ENCODE results near the gene SENP6. TPM values are rescaled to one million over a fixed set of nuclear protein-coding genes. Genes with fewer than 3 reads are reported as not detected.
"Not testable (repeated sequence)": the region's sequence is repeated elsewhere in the genome, so short reads cannot be mapped to it uniquely, and the experiment has no call there.

Gene SENP6
- total and polyA plus RNA-seq, 4 donors, result 12.2 to 42.3 (median 26.8) TPM

DNA sequence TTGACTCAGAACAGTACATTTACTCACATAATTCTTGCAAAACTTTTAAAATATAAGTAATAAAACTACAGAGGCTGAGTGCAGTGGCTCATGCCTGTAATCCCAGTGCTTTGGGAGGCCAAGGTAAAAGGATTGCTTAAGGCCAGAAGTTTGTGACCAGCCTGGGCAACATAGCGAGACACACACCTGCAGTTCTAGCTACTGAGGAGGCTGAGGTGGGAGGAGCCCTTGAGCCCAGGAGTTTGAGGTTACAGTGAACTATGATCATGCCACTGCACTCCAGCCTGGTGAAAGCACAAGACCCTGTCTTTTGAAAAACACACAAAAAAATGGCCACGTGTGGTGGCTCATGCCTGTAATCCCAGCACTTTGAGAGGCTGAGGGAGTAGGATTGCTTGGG lies 125.5 kb downstream of the SENP6 start:
- no peak overlapping the region for H3K4me3 ChIP-seq (ENCODE audit: low read depth in 1 of 3, low read length in 3 of 3)
- H3K27me3 ChIP-seq (ENCODE audit: control insufficient read depth in 4 of 4, insufficient read depth in 4 of 4, low read length in 3 of 4), result no peaks in the 10 kb centered on the region
- no peaks in the 10 kb centered on the region for H3K9me3 ChIP-seq (ENCODE audit: control insufficient read depth in 4 of 4, low read length in 3 of 4)
- H3K9ac ChIP-seq (ENCODE audit: low read depth in 1 of 2, low read length in 2 of 2), result no peak overlapping the region
- TF ChIP-seq EGR1 (IDR thresholded peaks at IDR 0.05; ENCODE audit: low read depth in 2 of 2) (no peak), TAF1 (conservative IDR thresholded peaks at IDR 0.05) (no peak), GABPA (IDR thresholded peaks at IDR 0.05 in 1 of 2, conservative IDR thresholded peaks at IDR 0.05 in 1 of 2) (no peak), FOXA1 (IDR thresholded peaks at IDR 0.05) (no peak), SP1 (IDR thresholded peaks at IDR 0.05) (no peak), RAD21 (IDR thresholded peaks at IDR 0.05) (no peak), YY1 (IDR thresholded peaks at IDR 0.05) (no peak), NR2F2 (IDR thresholded peaks at IDR 0.05) (no peak), FOXA2 (IDR thresholded peaks at IDR 0.05) (no peak), JUND (IDR thresholded peaks at IDR 0.05) (no peak), HNF4G (IDR thresholded peaks at IDR 0.05) (no peak), HNF4A (conservative IDR thresholded peaks at IDR 0.05) (no peak), RXRA (IDR thresholded peaks at IDR 0.05) (no peak)
- TF ChIP-seq, protein P1, sequence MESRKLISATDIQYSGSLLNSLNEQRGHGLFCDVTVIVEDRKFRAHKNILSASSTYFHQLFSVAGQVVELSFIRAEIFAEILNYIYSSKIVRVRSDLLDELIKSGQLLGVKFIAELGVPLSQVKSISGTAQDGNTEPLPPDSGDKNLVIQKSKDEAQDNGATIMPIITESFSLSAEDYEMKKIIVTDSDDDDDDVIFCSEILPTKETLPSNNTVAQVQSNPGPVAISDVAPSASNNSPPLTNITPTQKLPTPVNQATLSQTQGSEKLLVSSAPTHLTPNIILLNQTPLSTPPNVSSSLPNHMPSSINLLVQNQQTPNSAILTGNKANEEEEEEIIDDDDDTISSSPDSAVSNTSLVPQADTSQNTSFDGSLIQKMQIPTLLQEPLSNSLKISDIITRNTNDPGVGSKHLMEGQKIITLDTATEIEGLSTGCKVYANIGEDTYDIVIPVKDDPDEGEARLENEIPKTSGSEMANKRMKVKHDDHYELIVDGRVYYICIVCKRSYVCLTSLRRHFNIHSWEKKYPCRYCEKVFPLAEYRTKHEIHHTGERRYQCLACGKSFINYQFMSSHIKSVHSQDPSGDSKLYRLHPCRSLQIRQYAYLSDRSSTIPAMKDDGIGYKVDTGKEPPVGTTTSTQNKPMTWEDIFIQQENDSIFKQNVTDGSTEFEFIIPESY (IDR thresholded peaks at IDR 0.05), result no peak
- TF ChIP-seq, protein P2, sequence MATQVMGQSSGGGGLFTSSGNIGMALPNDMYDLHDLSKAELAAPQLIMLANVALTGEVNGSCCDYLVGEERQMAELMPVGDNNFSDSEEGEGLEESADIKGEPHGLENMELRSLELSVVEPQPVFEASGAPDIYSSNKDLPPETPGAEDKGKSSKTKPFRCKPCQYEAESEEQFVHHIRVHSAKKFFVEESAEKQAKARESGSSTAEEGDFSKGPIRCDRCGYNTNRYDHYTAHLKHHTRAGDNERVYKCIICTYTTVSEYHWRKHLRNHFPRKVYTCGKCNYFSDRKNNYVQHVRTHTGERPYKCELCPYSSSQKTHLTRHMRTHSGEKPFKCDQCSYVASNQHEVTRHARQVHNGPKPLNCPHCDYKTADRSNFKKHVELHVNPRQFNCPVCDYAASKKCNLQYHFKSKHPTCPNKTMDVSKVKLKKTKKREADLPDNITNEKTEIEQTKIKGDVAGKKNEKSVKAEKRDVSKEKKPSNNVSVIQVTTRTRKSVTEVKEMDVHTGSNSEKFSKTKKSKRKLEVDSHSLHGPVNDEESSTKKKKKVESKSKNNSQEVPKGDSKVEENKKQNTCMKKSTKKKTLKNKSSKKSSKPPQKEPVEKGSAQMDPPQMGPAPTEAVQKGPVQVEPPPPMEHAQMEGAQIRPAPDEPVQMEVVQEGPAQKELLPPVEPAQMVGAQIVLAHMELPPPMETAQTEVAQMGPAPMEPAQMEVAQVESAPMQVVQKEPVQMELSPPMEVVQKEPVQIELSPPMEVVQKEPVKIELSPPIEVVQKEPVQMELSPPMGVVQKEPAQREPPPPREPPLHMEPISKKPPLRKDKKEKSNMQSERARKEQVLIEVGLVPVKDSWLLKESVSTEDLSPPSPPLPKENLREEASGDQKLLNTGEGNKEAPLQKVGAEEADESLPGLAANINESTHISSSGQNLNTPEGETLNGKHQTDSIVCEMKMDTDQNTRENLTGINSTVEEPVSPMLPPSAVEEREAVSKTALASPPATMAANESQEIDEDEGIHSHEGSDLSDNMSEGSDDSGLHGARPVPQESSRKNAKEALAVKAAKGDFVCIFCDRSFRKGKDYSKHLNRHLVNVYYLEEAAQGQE (IDR thresholded peaks at IDR 0.05), result no peak
- TF ChIP-seq, protein P3, sequence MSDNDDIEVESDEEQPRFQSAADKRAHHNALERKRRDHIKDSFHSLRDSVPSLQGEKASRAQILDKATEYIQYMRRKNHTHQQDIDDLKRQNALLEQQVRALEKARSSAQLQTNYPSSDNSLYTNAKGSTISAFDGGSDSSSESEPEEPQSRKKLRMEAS (IDR thresholded peaks at IDR 0.05), result no peak
- TF ChIP-seq, protein P4, sequence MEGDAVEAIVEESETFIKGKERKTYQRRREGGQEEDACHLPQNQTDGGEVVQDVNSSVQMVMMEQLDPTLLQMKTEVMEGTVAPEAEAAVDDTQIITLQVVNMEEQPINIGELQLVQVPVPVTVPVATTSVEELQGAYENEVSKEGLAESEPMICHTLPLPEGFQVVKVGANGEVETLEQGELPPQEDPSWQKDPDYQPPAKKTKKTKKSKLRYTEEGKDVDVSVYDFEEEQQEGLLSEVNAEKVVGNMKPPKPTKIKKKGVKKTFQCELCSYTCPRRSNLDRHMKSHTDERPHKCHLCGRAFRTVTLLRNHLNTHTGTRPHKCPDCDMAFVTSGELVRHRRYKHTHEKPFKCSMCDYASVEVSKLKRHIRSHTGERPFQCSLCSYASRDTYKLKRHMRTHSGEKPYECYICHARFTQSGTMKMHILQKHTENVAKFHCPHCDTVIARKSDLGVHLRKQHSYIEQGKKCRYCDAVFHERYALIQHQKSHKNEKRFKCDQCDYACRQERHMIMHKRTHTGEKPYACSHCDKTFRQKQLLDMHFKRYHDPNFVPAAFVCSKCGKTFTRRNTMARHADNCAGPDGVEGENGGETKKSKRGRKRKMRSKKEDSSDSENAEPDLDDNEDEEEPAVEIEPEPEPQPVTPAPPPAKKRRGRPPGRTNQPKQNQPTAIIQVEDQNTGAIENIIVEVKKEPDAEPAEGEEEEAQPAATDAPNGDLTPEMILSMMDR (IDR thresholded peaks at IDR 0.05; ENCODE audit: low read depth, low read length, missing input control), result no peak
- TF ChIP-seq, protein P5, sequence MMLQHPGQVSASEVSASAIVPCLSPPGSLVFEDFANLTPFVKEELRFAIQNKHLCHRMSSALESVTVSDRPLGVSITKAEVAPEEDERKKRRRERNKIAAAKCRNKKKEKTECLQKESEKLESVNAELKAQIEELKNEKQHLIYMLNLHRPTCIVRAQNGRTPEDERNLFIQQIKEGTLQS (IDR thresholded peaks at IDR 0.05), result no peak
- H3K4me1 ChIP-seq (ENCODE audit: control insufficient read depth in 4 of 4, insufficient read depth in 4 of 4, low read length in 3 of 4), result no peaks in the 10 kb centered on the region
- H3K27ac ChIP-seq (ENCODE audit: low read depth in 1 of 2, low read length in 2 of 2), result no peak overlapping the region
- 90% methylated on average over 2 of the region's 2 CpGs for WGBS
- DNase-seq (ENCODE audit: low spot score), result no peak
- no peaks in the 10 kb centered on the region for H3K36me3 ChIP-seq (ENCODE audit: control insufficient read depth in 4 of 4, insufficient read depth in 3 of 4, low read depth in 1 of 4, low read length in 3 of 4)

DNA sequence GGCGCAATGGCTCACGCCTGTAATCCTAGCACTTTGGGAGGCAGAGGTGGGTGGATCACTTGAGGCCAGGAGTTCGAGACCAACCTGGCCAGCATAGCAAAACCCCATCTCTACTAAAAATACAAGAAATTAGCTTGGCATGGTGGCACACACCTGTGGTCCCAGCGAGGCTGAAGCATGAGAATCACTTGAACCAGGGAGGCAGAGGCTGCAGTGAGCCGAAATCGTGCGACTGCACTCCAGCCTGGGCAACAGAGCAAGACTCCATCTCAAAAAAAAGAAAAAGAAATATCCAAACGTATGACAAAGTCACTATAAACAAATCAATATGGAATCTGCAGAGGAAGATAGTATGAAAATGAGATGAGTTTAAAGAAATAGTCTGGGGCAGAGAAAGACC lies 129.3 kb downstream of the SENP6 start:
- H3K4me1 ChIP-seq (ENCODE audit: control insufficient read depth in 4 of 4, insufficient read depth in 4 of 4, low read length in 3 of 4), result not testable (repeated sequence)
- 86% methylated on average over 8 of the region's 8 CpGs for WGBS

More for the DNA sequence above, 129.3 kb downstream of the SENP6 start:
- not testable (repeated sequence) for H3K27me3 ChIP-seq (ENCODE audit: control insufficient read depth in 4 of 4, insufficient read depth in 4 of 4, low read length in 3 of 4); H3K27ac ChIP-seq (ENCODE audit: low read depth in 1 of 2, low read length in 2 of 2); H3K4me3 ChIP-seq (ENCODE audit: low read depth in 1 of 3, low read length in 3 of 3); DNase-seq (ENCODE audit: low spot score); H3K9ac ChIP-seq (ENCODE audit: low read depth in 1 of 2, low read length in 2 of 2); H3K36me3 ChIP-seq (ENCODE audit: control insufficient read depth in 4 of 4, insufficient read depth in 3 of 4, low read depth in 1 of 4, low read length in 3 of 4); H3K9me3 ChIP-seq (ENCODE audit: control insufficient read depth in 4 of 4, low read length in 3 of 4)

Data from liver (tissue), 9 donors.